Breast epithelium (tissue), 4 donors: ENCODE data around the gene NSMCE1. TPM values are rescaled to one million over a fixed set of nuclear protein-coding genes. Genes with fewer than 3 reads are reported as not detected.
"Not testable (repeated sequence)": the region's sequence is repeated elsewhere in the genome, so short reads cannot be mapped to it uniquely, and the experiment has no call there.

Experiments used
- DNase-seq, 2 donors: peaks; one replicate each; pipeline ENCODE4 v3.0.0-alpha.2; 2019; ENCODE audit warnings: low spot score in 2 of 2
- H3K27ac ChIP-seq, 2 donors: fragments of 200-600 bp; sonication (generic) in 1 of 2; one replicate each; pipeline ENCODE4 v1.5.1; 2016 to 2019; ENCODE audit warnings: mild to moderate bottlenecking in 1 of 2
- H3K27me3 ChIP-seq, 2 donors: fragments of 200-600 bp; sonication (generic) in 1 of 2; one replicate each; pipeline versions ENCODE4 v1.5.1 to v1.6.0; 2017 to 2019; ENCODE audit warnings: control low read depth in 1 of 2, mild to moderate bottlenecking in 1 of 2
- H3K36me3 ChIP-seq: fragments of 200-600 bp; one replicate; pipeline ENCODE4 v1.5.1; 2019
- H3K4me1 ChIP-seq, 2 donors: fragments of 200-600 bp; sonication (generic); one replicate each; pipeline ENCODE4 v1.5.1; 2016 to 2019; ENCODE audit warnings: control low read depth in 1 of 2
- H3K4me3 ChIP-seq, 3 donors: fragments of 200-600 bp; sonication (generic); 1 replicate in 2 of 3; 2 replicates in 1 of 3; pipeline ENCODE4 v1.5.1; 2016 to 2019; ENCODE audit warnings: mild to moderate bottlenecking in 3 of 3, moderate library complexity in 2 of 3
- H3K9me3 ChIP-seq, 2 donors: fragments of 200-600 bp; sonication (generic) in 1 of 2; one replicate each; pipeline ENCODE4 v1.5.1; 2016 to 2019; ENCODE audit warnings: control low read depth in 1 of 2
- POLR2A ChIP-seq: fragments of 450-650 bp; IDR thresholded peaks from one replicate; pipeline ENCODE4 v1.6.1; 2016; ENCODE audit warnings: antibody characterized with exemption, mild to moderate bottlenecking, moderate library complexity
- POLR2AphosphoS5 ChIP-seq, 3 donors: sonication (generic); formaldehyde crosslinking; IDR thresholded peaks; one replicate each; pipeline ENCODE4 v1.6.1; 2017; ENCODE audit warnings: antibody characterized with exemption in 3 of 3
- intact Hi-C: fragments of 100-400 bp; cut with DNase I; formaldehyde crosslinking; loops from one replicate; pipeline ENCODE4 v1.15.1; 2023; ENCODE audit warnings: low total_unique reads
- total RNA-seq, 3 donors: library from RNA; depleted of rRNA; stranded (reverse); fragments of >200 nt; gene quantifications; one replicate each; pipeline ENCODE4 v1.1.0, GENCODE V29; 2016
- TF ChIP-seq, protein P1 (sequence below), 3 donors: fragments of 450-650 bp; IDR thresholded peaks; one replicate each; pipeline ENCODE4 v1.5.1; 2016 to 2017; ENCODE audit warnings: antibody characterized with exemption in 3 of 3, mild to moderate bottlenecking in 3 of 3, moderate library complexity in 3 of 3

The NSMCE1 gene
- total RNA-seq, 3 donors from 2014 or later, result 32.4 to 54.6 (median 51.8) TPM

DNA sequence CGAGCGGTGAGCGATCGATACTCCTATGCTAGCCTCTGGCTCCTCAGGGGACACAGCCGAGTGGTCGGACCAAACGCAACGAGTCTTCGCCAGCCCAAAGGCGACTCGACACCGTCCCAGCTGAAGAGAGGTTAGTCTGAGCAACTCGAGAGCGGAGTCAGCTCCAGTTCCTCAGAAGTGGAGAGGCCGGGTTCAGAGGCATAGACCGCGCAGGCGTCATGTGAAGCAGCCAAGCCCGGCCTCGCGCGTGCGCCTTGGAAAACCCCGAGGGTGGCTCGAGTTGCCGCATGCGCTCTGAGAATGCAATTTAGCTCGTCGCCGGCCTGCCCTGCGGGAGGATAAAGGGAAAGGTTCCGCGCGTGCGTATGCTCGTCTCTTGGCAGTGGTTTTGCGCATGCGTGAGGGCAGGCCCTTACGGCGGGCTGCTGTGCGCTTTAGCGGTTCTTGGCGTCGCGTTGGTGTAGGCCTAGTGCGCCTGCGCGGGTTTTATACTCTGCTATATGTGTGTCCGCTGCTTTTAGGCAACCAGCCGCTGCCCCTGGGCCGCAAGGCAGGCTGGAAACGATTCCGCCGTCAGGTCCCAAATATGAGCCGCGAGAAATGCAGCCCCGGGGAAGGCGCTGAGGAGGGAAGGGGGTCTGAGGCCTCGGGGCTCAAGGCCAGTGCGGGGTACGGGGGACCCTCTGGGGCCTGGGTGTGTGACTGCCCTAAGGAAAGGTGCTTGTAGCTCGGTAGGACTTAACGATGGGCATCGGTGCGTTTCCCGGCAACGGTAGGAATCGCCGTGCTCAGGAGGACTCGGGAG is 64.9 kb downstream of the NSMCE1 start, which contains the start of gene KDM8:
Gene KDM8, plus strand, starts transcription at position 20 of the 805 bp plus-strand sequence. CDS start 6,598 bp downstream, outside the sequence.
- peak within 1 kb of the TSS; percentile 67 to 85 (median 73) for H3K4me3 ChIP-seq
- intact Hi-C loops, result no loop called here

DNA sequence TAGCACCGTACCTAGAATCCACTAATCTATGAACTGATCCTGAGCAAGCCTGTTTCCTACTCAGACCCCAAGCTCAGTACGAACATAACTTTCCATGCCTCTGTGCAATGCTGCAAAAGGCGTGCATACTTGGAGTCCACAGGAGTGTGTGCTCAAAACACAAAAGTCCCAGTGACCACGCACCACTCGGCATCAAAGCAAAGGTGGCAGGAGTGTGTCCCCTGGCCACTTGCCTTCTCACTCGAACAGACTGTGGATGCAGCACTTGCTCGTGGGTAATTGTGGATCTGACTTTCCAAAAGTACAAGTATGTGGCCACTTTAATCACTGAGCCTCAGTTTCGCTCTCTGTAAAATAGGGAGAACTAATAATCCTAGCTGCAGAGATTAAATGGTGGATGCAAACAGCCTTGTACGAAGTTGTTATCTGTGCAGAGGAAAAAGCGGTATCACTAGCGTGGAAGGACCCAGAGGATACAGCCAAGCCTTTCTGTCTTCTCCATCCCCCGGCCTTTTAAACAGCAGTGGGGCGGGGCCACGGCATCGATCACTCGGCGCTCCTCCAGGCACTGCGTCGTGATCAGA is 65.6 kb downstream of the NSMCE1 start:
- DNase-seq, result peak; percentile 88
- TF ChIP-seq POLR2A (no peak), POLR2AphosphoS5 (IDR thresholded peaks at IDR 0.05) (no peak)
- TF ChIP-seq, protein P1, sequence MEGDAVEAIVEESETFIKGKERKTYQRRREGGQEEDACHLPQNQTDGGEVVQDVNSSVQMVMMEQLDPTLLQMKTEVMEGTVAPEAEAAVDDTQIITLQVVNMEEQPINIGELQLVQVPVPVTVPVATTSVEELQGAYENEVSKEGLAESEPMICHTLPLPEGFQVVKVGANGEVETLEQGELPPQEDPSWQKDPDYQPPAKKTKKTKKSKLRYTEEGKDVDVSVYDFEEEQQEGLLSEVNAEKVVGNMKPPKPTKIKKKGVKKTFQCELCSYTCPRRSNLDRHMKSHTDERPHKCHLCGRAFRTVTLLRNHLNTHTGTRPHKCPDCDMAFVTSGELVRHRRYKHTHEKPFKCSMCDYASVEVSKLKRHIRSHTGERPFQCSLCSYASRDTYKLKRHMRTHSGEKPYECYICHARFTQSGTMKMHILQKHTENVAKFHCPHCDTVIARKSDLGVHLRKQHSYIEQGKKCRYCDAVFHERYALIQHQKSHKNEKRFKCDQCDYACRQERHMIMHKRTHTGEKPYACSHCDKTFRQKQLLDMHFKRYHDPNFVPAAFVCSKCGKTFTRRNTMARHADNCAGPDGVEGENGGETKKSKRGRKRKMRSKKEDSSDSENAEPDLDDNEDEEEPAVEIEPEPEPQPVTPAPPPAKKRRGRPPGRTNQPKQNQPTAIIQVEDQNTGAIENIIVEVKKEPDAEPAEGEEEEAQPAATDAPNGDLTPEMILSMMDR (IDR thresholded peaks at IDR 0.05), result no peak
- peak overlapping the region; percentile 67 to 85 (median 73) for H3K4me3 ChIP-seq
- intact Hi-C loops, result no loop called here
- peak overlapping the region; percentile 95 to 99 for H3K27ac ChIP-seq
- H3K27me3 ChIP-seq, result no peaks in the 10 kb centered on the region
- H3K36me3 ChIP-seq, result no peaks in the 10 kb centered on the region
- H3K4me1 ChIP-seq, result peaks cover 0 to 7% of the 10 kb centered on the region in 2 donors
- no peaks in the 10 kb centered on the region for H3K9me3 ChIP-seq

More for the DNA sequence above, 64.9 kb downstream of the NSMCE1 start, which contains the start of gene KDM8:
- Histone ChIP-seq H3K4me1 (peaks cover 0 to 7% of the 10 kb centered on the region in 2 donors), H3K27ac (peak within 1 kb of the TSS; percentile 95 to 99), H3K36me3 (no peaks in the 10 kb centered on the region), H3K9me3 (no peaks in the 10 kb centered on the region), H3K27me3 (no peaks in the 10 kb centered on the region)
- TF ChIP-seq POLR2AphosphoS5 (IDR thresholded peaks at IDR 0.05), result peak; percentile 84 to 94 (median 92)
- TF ChIP-seq POLR2A, result no peak
- TF ChIP-seq, protein P1 (IDR thresholded peaks at IDR 0.05), result peak in 1 of 3 donors; percentile 25
- peak; percentile 98 to 99 for DNase-seq

DNA sequence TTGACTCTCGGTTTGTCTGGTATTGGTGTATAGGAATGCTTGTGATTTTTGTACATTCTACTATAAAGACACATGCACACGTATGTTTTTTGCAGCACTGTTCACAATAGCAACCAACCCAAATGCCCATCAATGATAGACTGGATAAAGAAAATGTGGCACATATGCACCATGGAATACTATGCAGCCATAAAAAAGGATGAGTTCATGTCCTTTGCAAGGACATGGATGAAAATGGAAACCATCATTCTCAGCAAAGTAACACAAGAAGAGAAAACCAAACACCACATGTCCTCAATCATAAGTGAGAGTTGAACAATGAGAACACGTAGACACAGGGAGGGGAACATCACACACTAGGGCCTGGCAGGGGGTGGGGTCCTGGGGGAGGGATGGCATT is 67.7 kb downstream of the NSMCE1 start:
- H3K36me3 ChIP-seq, H3K4me3 ChIP-seq, H3K9me3 ChIP-seq, H3K27ac ChIP-seq, H3K4me1 ChIP-seq, intact Hi-C loops, H3K27me3 ChIP-seq, DNase-seq: not testable (repeated sequence)

DNA sequence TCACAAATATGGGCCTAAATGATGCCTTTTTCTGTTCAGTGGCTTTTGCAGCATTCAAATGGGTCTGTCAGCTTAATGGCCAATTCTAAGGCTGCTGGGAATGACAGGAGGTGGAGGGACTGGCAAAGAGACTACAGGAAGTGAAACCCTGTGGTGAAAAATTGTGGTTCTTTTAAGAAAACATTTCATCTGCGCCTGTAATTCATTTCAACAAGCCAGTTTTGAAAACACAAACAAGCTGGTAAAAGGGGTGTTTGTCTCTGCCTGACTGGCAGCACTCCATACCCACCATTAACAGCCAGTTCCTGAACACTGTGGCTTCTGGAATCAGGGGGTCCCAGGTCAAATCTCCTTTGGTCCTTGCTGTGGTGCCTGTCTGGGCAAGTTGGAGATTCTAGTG is 68.8 kb downstream of the NSMCE1 start:
- no peak for DNase-seq
- H3K36me3 ChIP-seq, result no peaks in the 10 kb centered on the region
- H3K27ac ChIP-seq, result no peak overlapping the region
- intact Hi-C loops, result no loop called here
- peaks cover 0 to 5% of the 10 kb centered on the region in 2 donors for H3K4me1 ChIP-seq
- H3K4me3 ChIP-seq, result no peak overlapping the region
- no peaks in the 10 kb centered on the region for H3K9me3 ChIP-seq
- no peaks in the 10 kb centered on the region for H3K27me3 ChIP-seq
- TF ChIP-seq POLR2AphosphoS5 (IDR thresholded peaks at IDR 0.05) (no peak), POLR2A (no peak)
- TF ChIP-seq, protein P1 (IDR thresholded peaks at IDR 0.05), result no peak

DNA sequence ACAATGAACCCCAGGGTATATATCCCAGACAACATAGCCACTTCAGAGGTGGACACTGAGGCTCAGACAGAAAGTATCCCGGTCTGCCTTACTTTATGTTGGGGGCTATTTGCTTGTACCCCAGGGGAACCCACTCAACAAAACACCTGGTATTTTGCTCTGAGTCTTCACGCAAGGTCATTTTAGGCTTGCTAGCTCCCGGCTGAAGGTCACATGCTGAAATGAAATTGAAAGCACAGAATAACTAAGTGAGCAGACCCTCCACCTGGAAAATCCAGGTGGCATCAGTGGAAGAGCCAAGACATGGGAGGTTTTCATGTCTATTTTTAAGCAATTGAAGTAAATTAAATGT is 69.4 kb downstream of the NSMCE1 start:
- no peak overlapping the region for H3K4me3 ChIP-seq
- DNase-seq, result no peak
- H3K27ac ChIP-seq, result no peak overlapping the region
- no peaks in the 10 kb centered on the region for H3K9me3 ChIP-seq
- no peaks in the 10 kb centered on the region for H3K27me3 ChIP-seq
- intact Hi-C loops, result no loop called here
- TF ChIP-seq, protein P1 (IDR thresholded peaks at IDR 0.05), result no peak
- no peak for TF ChIP-seq POLR2AphosphoS5 (IDR thresholded peaks at IDR 0.05)
- TF ChIP-seq POLR2A, result no peak
- no peaks in the 10 kb centered on the region for H3K4me1 ChIP-seq
- no peaks in the 10 kb centered on the region for H3K36me3 ChIP-seq
